HepG2 (cell line): ENCODE data around the gene ID3. TPM values are rescaled to one million over a fixed set of nuclear protein-coding genes. Genes with fewer than 3 reads are reported as not detected.

ENCODE experiments used
- ATF6 ChIP-seq: sonication (generic); formaldehyde crosslinking; conservative IDR thresholded peaks from 2 replicates; pipeline ENCODE4 v1.4.0; 2020; ENCODE audit warnings: missing genetic modification reagents
- BRD4 ChIP-seq: sonication (generic); formaldehyde crosslinking; IDR thresholded peaks from 2 replicates; pipeline ENCODE4 v1.4.0; 2020; ENCODE audit warnings: missing genetic modification reagents
- DNMT1 ChIP-seq: sonication (generic); formaldehyde crosslinking; IDR thresholded peaks from 2 replicates; pipeline ENCODE4 v1.5.1; 2020; ENCODE audit warnings: mild to moderate bottlenecking, missing genetic modification reagents
- EHMT2 ChIP-seq: fragments of 200-600 bp; sonication (generic); IDR thresholded peaks from 2 replicates; pipeline ENCODE4 v1.7.0; 2017; ENCODE audit warnings: antibody characterized with exemption, low read depth, low read length, borderline replicate concordance
- GFI1 ChIP-seq: sonication (generic); formaldehyde crosslinking; IDR thresholded peaks from 2 replicates; pipeline ENCODE4 v1.5.0; 2020; ENCODE audit warnings: missing genetic modification reagents, mild to moderate bottlenecking, borderline replicate concordance
- HMGXB4 ChIP-seq, 2 experiments: sonication (generic) in 1 of 2; formaldehyde crosslinking in 1 of 2; IDR thresholded peaks; 2 replicates each; pipeline versions ENCODE4 v1.4.0 to v1.6.1; 2018 to 2020; ENCODE audit warnings: missing genetic modification reagents in 2 of 2, borderline replicate concordance in 1 of 2, low read depth in 1 of 2, mild to moderate bottlenecking in 1 of 2, missing biosample characterization in 1 of 2
- HNF4A ChIP-seq: sonication (generic); formaldehyde crosslinking; IDR thresholded peaks from 2 replicates; pipeline ENCODE4 v1.4.0; 2020; ENCODE audit warnings: missing genetic modification reagents
- JDP2 ChIP-seq: sonication (generic); formaldehyde crosslinking; IDR thresholded peaks from 2 replicates; pipeline ENCODE4 v1.8.1; 2022; ENCODE audit warnings: missing genetic modification reagents, borderline replicate concordance
- LBX2 ChIP-seq: sonication (generic); formaldehyde crosslinking; IDR thresholded peaks from 2 replicates; pipeline ENCODE4 v1.5.0; 2020; ENCODE audit warnings: missing genetic modification reagents, mild to moderate bottlenecking, borderline replicate concordance
- MAZ ChIP-seq, 2 experiments: sonication (generic) in 1 of 2; formaldehyde crosslinking in 1 of 2; IDR thresholded peaks; 2 replicates each; pipeline versions ENCODE4 v1.5.0 to v1.6.1; 2012 to 2020; ENCODE audit warnings: low read depth in 2 of 2, mild to moderate bottlenecking in 2 of 2, borderline replicate concordance in 1 of 2, improper control_type of control experiment in 1 of 2, low read length in 1 of 2, missing genetic modification reagents in 1 of 2, moderate library complexity in 1 of 2
- MNT ChIP-seq: fragments of 450-650 bp; IDR thresholded peaks from 2 replicates; pipeline ENCODE4 v1.6.1; 2016
- NFATC3 ChIP-seq: sonication (generic); formaldehyde crosslinking; IDR thresholded peaks from 2 replicates; pipeline ENCODE4 v1.5.1; 2020; ENCODE audit warnings: mild to moderate bottlenecking, missing genetic modification reagents
- NFIB ChIP-seq: sonication (generic); formaldehyde crosslinking; IDR thresholded peaks from 2 replicates; pipeline ENCODE4 v1.9.0; 2021; ENCODE audit warnings: missing genetic modification reagents, mild to moderate bottlenecking, borderline replicate concordance
- ZNF333 ChIP-seq: sonication (generic); formaldehyde crosslinking; IDR thresholded peaks from 2 replicates; pipeline ENCODE4 v1.4.0; 2020; ENCODE audit warnings: mild to moderate bottlenecking, missing genetic modification reagents, borderline replicate concordance
- ZNF446 ChIP-seq: sonication (generic); formaldehyde crosslinking; IDR thresholded peaks from 2 replicates; pipeline ENCODE4 v1.5.0; 2020; ENCODE audit warnings: mild to moderate bottlenecking, missing genetic modification reagents
- ZNF572 ChIP-seq: sonication (generic); formaldehyde crosslinking; IDR thresholded peaks from 2 replicates; pipeline ENCODE4 v1.5.1; 2020; ENCODE audit warnings: mild to moderate bottlenecking, missing genetic modification reagents
- ZNF703 ChIP-seq: sonication (generic); formaldehyde crosslinking; IDR thresholded peaks from 2 replicates; pipeline ENCODE4 v1.5.1; 2020; ENCODE audit warnings: missing genetic modification reagents, mild to moderate bottlenecking, moderate library complexity, borderline replicate concordance
- ZNF770 ChIP-seq: sonication (generic); formaldehyde crosslinking; IDR thresholded peaks from 2 replicates; pipeline ENCODE4 v1.5.0; 2020; ENCODE audit warnings: mild to moderate bottlenecking, missing genetic modification reagents
- ZNF879 ChIP-seq: sonication (generic); formaldehyde crosslinking; IDR thresholded peaks from 2 replicates; pipeline ENCODE4 v1.8.1; 2023; ENCODE audit warnings: missing genetic modification reagents
- polyA plus RNA-seq, 8 experiments: library from polyadenylated mRNA; depleted of rRNA in 3 of 8; stranded (reverse) in 7 of 8; unstranded in 1 of 8; fragments of >200 nt; fragmentation: Illumina TruSeq in 4 of 8; extraction: Trizol in 4 of 8; gene quantifications; 2 replicates each; pipeline versions ENCODE4 v1.2.1 to v1.2.3, GENCODE V29; 2011 to 2016; ENCODE audit warnings: low read depth in 4 of 8, missing spikeins in 1 of 8, mixed read lengths in 1 of 8; ENCODE audit not compliant: insufficient read depth in 1 of 8
- total RNA-seq, 5 experiments: library from RNA; depleted of rRNA; stranded (reverse); fragments of >200 nt; fragmentation: Illumina TruSeq; extraction: Trizol; gene quantifications; 2 replicates each; pipeline ENCODE4 v1.2.3, GENCODE V29; 2016; ENCODE audit warnings: low read depth in 1 of 5

The ID3 gene
- total and polyA plus RNA-seq, 2 of the 13 experiments (the other 11 are each of a cell fraction or from before 2014, with no cell fraction given) = 64.8 to 115 TPM

GRCh38 chr1:23530747-23531561 lies 28.3 kb downstream of the ID3 start, which contains the start of gene E2F2 (continued):
- TF ChIP-seq HNF4A (CRISPR knock-in tag) (peak; percentile 24; the same call in 1 of the 2 replicates), GFI1 (CRISPR knock-in tag) (peak; percentile 57), ATF6 (CRISPR knock-in tag) (no peak), ZNF879 (peak; percentile 49; the same call in 1 of the 2 replicates), ZNF333 (CRISPR knock-in tag) (peak; percentile 37; the same call in 1 of the 2 replicates), LBX2 (CRISPR knock-in tag) (no peak), BRD4 (no peak), ZNF572 (CRISPR knock-in tag) (no peak), NFATC3 (CRISPR knock-in tag) (no peak), ZNF446 (CRISPR knock-in tag) (peak; percentile 87), ZNF703 (CRISPR knock-in tag) (no peak), HMGXB4 (CRISPR knock-in tag; IDR thresholded peaks at IDR 0.05; ENCODE audit: borderline replicate concordance in 1 of 2, low read depth in 1 of 2) (peak in 1 of 2 experiments; percentile 68; a peak in 2 of 4 replicates), NFIB (no peak), JDP2 (CRISPR knock-in tag) (0 out of 2 replicates have a peak, but pooled peaks have one; percentile 44), ZNF770 (no peak), MAZ (IDR thresholded peaks at IDR 0.05; ENCODE audit: borderline replicate concordance, low read depth, low read length) (0 out of 2 replicates have a peak, but pooled peaks have one; percentile 18), MAZ (CRISPR knock-in tag; IDR thresholded peaks at IDR 0.05; ENCODE audit: low read depth) (no peak), DNMT1 (CRISPR knock-in tag) (no peak), EHMT2 (no peak), MNT (no peak)
